Memory B cell (primary cell): Measurements from ENCODE around the gene TSPOAP1.
A peak's percentile ranks its signal among the peaks of the same experiment; 100 is the strongest.

Experiments
- ATAC-seq: fragments of 150-1000 bp; cut with Tn5 transposase; 2 replicates; pipeline ENCODE4 v1.10.0; 2021; ENCODE audit warnings: low read depth, mild to moderate bottlenecking, moderate library complexity
- DNase-seq, 2 donors: peaks; one replicate each; pipeline ENCODE4 v3.0.0; 2022; ENCODE audit warnings: low spot score in 2 of 2
- H3K27ac Mint-ChIP-seq: one replicate; pipeline ENCODE4 v1.8.0; 2022; ENCODE audit warnings: mild to moderate bottlenecking, moderate library complexity, mixed read lengths
- H3K27me3 Mint-ChIP-seq: one replicate; pipeline ENCODE4 v1.8.0; 2022; ENCODE audit warnings: mixed read lengths
- H3K36me3 Mint-ChIP-seq: one replicate; pipeline ENCODE4 v1.8.0; 2022; ENCODE audit warnings: mild to moderate bottlenecking, mixed read lengths
- H3K4me1 Mint-ChIP-seq: one replicate; pipeline ENCODE4 v1.8.0; 2022; ENCODE audit warnings: mixed read lengths
- H3K4me3 Mint-ChIP-seq: one replicate; pipeline ENCODE4 v1.8.0; 2022; ENCODE audit warnings: mild to moderate bottlenecking, moderate library complexity, mixed read lengths
- H3K9me3 Mint-ChIP-seq: one replicate; pipeline ENCODE4 v1.8.0; 2022; ENCODE audit warnings: mixed read lengths

TSPOAP1 gene

GRCh38 chr17:58275417-58275816 is 53.2 kb downstream of the TSPOAP1 start:
- Mint-ChIP-seq H3K27ac (no peak overlapping the region), H3K4me1 (peaks cover 3% of the 10 kb centered on the region), H3K36me3 (no peaks in the 10 kb centered on the region), H3K9me3 (no peaks in the 10 kb centered on the region), H3K27me3 (peaks cover 14% of the 10 kb centered on the region), H3K4me3 (no peak overlapping the region)
- ATAC-seq (no peak), DNase-seq (no peak)

GRCh38 chr17:58273453-58274104 is 55.0 kb downstream of the TSPOAP1 start:
- Mint-ChIP-seq H3K4me1 (peaks cover 3% of the 10 kb centered on the region), H3K27ac (no peak overlapping the region), H3K27me3 (peaks cover 16% of the 10 kb centered on the region), H3K4me3 (no peak overlapping the region), H3K9me3 (no peaks in the 10 kb centered on the region), H3K36me3 (no peaks in the 10 kb centered on the region)
- ATAC-seq: no peak
- DNase-seq: no peak

- Mint-ChIP-seq H3K27me3 (peaks cover 16% of the 10 kb centered on the region), H3K4me3 (no peak overlapping the region), H3K9me3 (no peaks in the 10 kb centered on the region), H3K27ac (no peak overlapping the region), H3K36me3 (no peaks in the 10 kb centered on the region), H3K4me1 (peaks cover 3% of the 10 kb centered on the region)
- DNase-seq (no peak), ATAC-seq (no peak)
These were observed 56.0 kb downstream of the TSPOAP1 start for GRCh38 chr17:58272367-58273280.

- Mint-ChIP-seq H3K27me3 (peaks cover 16% of the 10 kb centered on the region), H3K4me1 (peaks cover 3% of the 10 kb centered on the region), H3K4me3 (no peak overlapping the region), H3K27ac (no peak overlapping the region), H3K36me3 (no peaks in the 10 kb centered on the region), H3K9me3 (no peaks in the 10 kb centered on the region)
- no peak for ATAC-seq
- no peak for DNase-seq
These were observed 57.2 kb downstream of the TSPOAP1 start for GRCh38 chr17:58271216-58271931.

GRCh38 chr17:58270476-58271215 is 57.9 kb downstream of the TSPOAP1 start:
- ATAC-seq (peak; percentile 31), DNase-seq (no peak)
- Mint-ChIP-seq H3K4me1 (peaks cover 3% of the 10 kb centered on the region), H3K36me3 (no peaks in the 10 kb centered on the region), H3K27me3 (peaks cover 20% of the 10 kb centered on the region), H3K27ac (no peak overlapping the region), H3K9me3 (no peaks in the 10 kb centered on the region), H3K4me3 (no peak overlapping the region)

- DNase-seq (no peak), ATAC-seq (no peak)
- Mint-ChIP-seq H3K9me3 (no peaks in the 10 kb centered on the region), H3K4me3 (no peak overlapping the region), H3K4me1 (peaks cover 3% of the 10 kb centered on the region), H3K27ac (no peak overlapping the region), H3K27me3 (peaks cover 22% of the 10 kb centered on the region), H3K36me3 (no peaks in the 10 kb centered on the region)
These were observed 58.9 kb downstream of the TSPOAP1 start for GRCh38 chr17:58269557-58270291.

GRCh38 chr17:58268774-58269556 is 59.6 kb downstream of the TSPOAP1 start:
- H3K4me3 Mint-ChIP-seq: no peak overlapping the region
- no peaks in the 10 kb centered on the region for H3K9me3 Mint-ChIP-seq
- peaks cover 20% of the 10 kb centered on the region for H3K27me3 Mint-ChIP-seq
- peaks cover 3% of the 10 kb centered on the region for H3K4me1 Mint-ChIP-seq
- DNase-seq (no peak), ATAC-seq (no peak)
- H3K36me3 Mint-ChIP-seq: no peaks in the 10 kb centered on the region
- H3K27ac Mint-ChIP-seq: no peak overlapping the region

GRCh38 chr17:58268326-58268725 is 60.3 kb downstream of the TSPOAP1 start:
- peaks cover 22% of the 10 kb centered on the region for H3K27me3 Mint-ChIP-seq
- no peaks in the 10 kb centered on the region for H3K9me3 Mint-ChIP-seq
- DNase-seq (peak in 1 of 2 donors; percentile 7), ATAC-seq (no peak)
- peaks cover 2% of the 10 kb centered on the region for H3K4me1 Mint-ChIP-seq
- no peaks in the 10 kb centered on the region for H3K36me3 Mint-ChIP-seq
- no peak overlapping the region for H3K27ac Mint-ChIP-seq
- no peak overlapping the region for H3K4me3 Mint-ChIP-seq

GRCh38 chr17:58267347-58268324 is 61.0 kb downstream of the TSPOAP1 start:
- H3K9me3 Mint-ChIP-seq: no peaks in the 10 kb centered on the region
- no peak overlapping the region for H3K27ac Mint-ChIP-seq
- DNase-seq (no peak), ATAC-seq (no peak)
- no peak overlapping the region for H3K4me3 Mint-ChIP-seq
- H3K4me1 Mint-ChIP-seq: no peaks in the 10 kb centered on the region
- no peaks in the 10 kb centered on the region for H3K36me3 Mint-ChIP-seq
- peaks cover 22% of the 10 kb centered on the region for H3K27me3 Mint-ChIP-seq

- no peaks in the 10 kb centered on the region for H3K4me1 Mint-ChIP-seq
- no peaks in the 10 kb centered on the region for H3K36me3 Mint-ChIP-seq
- no peak overlapping the region for H3K4me3 Mint-ChIP-seq
- no peak overlapping the region for H3K27ac Mint-ChIP-seq
- no peaks in the 10 kb centered on the region for H3K9me3 Mint-ChIP-seq
- DNase-seq (no peak), ATAC-seq (no peak)
- H3K27me3 Mint-ChIP-seq: peaks cover 22% of the 10 kb centered on the region
These were observed 62.4 kb downstream of the TSPOAP1 start for GRCh38 chr17:58265902-58266875.

- H3K27me3 Mint-ChIP-seq: peaks cover 26% of the 10 kb centered on the region
- no peaks in the 10 kb centered on the region for H3K9me3 Mint-ChIP-seq
- DNase-seq: no peak
- H3K4me3 Mint-ChIP-seq: no peak overlapping the region
- no peak for ATAC-seq
- no peaks in the 10 kb centered on the region for H3K36me3 Mint-ChIP-seq
- H3K4me1 Mint-ChIP-seq: no peaks in the 10 kb centered on the region
- no peak overlapping the region for H3K27ac Mint-ChIP-seq
These were observed 63.3 kb downstream of the TSPOAP1 start for GRCh38 chr17:58265271-58265670.
